Stimulated activated CD4-positive, alpha-beta T cell treated with anti-CD3 and anti-CD28 coated beads, Interleukin-12 subunit alpha, Interleukin-12 subunit beta, amount 100 ng/mL, for 24 hours (primary cell): ENCODE results near the gene ZBTB46.
A peak's percentile ranks its signal among the peaks of the same experiment; 100 is the strongest.
"Not testable (repeated sequence)": the region's sequence is repeated elsewhere in the genome, so short reads cannot be mapped to it uniquely, and the experiment has no call there.

Source experiments
- DNase-seq, 2 experiments: peaks; one replicate each; pipeline ENCODE4 v3.0.0-alpha.2; 2020; ENCODE audit warnings: low read depth in 2 of 2

ZBTB46 gene

GRCh38 chr20:63789836-63790571 lies 41.1 kb downstream of the ZBTB46 start:
- DNase-seq: no peak

GRCh38 chr20:63787749-63788148 lies 43.3 kb downstream of the ZBTB46 start:
- no peak for DNase-seq

- DNase-seq: no peak
Measured at GRCh38 chr20:63787302-63787701, 43.8 kb downstream of the ZBTB46 start.

- DNase-seq: no peak
Measured at GRCh38 chr20:63785691-63786131, 45.4 kb downstream of the ZBTB46 start.

- no peak for DNase-seq
Measured at GRCh38 chr20:63783970-63784369, 47.1 kb downstream of the ZBTB46 start.

- no peak for DNase-seq
Measured at GRCh38 chr20:63782521-63782971, 48.5 kb downstream of the ZBTB46 start.

GRCh38 chr20:63782051-63782471 lies 49.0 kb downstream of the ZBTB46 start:
- no peak for DNase-seq

- no peak for DNase-seq
Measured at GRCh38 chr20:63781181-63781580, 49.9 kb downstream of the ZBTB46 start.

- no peak for DNase-seq
Measured at GRCh38 chr20:63778857-63779256, 52.2 kb downstream of the ZBTB46 start.

GRCh38 chr20:63778034-63778752 lies 52.9 kb downstream of the ZBTB46 start:
- DNase-seq: no peak

GRCh38 chr20:63777614-63778013 lies 53.5 kb downstream of the ZBTB46 start:
- DNase-seq: no peak

GRCh38 chr20:63776875-63777274 lies 54.2 kb downstream of the ZBTB46 start:
- not testable (repeated sequence) for DNase-seq

GRCh38 chr20:63775096-63775978 lies 55.7 kb downstream of the ZBTB46 start:
- peak in 1 of 2 experiments; percentile 26 for DNase-seq

- no peak for DNase-seq
Measured at GRCh38 chr20:63774306-63774705, 56.8 kb downstream of the ZBTB46 start.

- DNase-seq: no peak
Measured at GRCh38 chr20:63773571-63774241, 57.4 kb downstream of the ZBTB46 start.

- DNase-seq: no peak
Measured at GRCh38 chr20:63772781-63773518, 58.1 kb downstream of the ZBTB46 start.

- no peak for DNase-seq
Measured at GRCh38 chr20:63771046-63771707, 59.9 kb downstream of the ZBTB46 start.

- DNase-seq: no peak
Measured at GRCh38 chr20:63769891-63770474, 61.1 kb downstream of the ZBTB46 start.

- DNase-seq: no peak
Measured at GRCh38 chr20:63768591-63769515, 62.2 kb downstream of the ZBTB46 start.
